GM21723 (cell line): ENCODE measurements around the gene APLP1.
A peak's percentile ranks its signal among the peaks of the same experiment; 100 is the strongest.
"Not testable (repeated sequence)": the region's sequence is repeated elsewhere in the genome, so short reads cannot be mapped to it uniquely, and the experiment has no call there.

ENCODE experiments used
- ATAC-seq: cut with Tn5 transposase; IDR thresholded peaks from one replicate; pipeline ENCODE4 v1.9.1; 2021; ENCODE audit warnings: mild to moderate bottlenecking, moderate library complexity; ENCODE audit not compliant: unreplicated experiment

APLP1 gene

DNA sequence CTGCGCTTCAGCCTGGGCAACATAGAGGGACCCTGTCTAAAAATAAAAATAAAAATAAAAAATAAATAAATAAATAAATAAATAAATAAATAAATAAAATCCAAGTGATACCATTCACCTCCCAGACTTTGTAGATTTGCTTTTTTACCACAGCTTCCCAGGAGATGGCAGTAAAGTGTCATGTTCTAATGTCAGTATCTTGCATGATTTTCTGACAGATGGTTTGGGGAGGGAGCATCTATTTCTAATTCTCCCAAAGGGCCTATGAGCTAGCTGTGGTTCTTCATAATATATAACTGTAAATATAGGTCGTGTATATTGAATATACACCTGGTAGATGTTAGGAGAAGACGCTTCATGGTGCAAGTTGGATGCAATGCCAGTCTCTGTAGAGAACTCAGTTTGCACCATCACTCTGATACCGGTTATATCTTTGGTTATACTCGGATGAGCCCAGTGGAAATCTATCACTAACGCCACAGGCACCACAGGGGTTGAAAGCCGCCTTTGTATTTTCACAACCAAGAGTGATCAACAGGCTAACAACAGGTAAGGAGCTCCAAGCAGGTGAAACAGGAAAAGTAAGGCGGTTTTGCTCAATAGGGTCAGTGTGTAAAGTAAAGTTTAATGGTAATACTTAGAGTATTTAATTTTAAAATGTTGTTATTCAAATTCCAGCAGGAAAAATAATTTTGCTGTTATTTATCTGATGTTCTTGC is 13.9 kb downstream of the APLP1 start:
- no peak for ATAC-seq

DNA sequence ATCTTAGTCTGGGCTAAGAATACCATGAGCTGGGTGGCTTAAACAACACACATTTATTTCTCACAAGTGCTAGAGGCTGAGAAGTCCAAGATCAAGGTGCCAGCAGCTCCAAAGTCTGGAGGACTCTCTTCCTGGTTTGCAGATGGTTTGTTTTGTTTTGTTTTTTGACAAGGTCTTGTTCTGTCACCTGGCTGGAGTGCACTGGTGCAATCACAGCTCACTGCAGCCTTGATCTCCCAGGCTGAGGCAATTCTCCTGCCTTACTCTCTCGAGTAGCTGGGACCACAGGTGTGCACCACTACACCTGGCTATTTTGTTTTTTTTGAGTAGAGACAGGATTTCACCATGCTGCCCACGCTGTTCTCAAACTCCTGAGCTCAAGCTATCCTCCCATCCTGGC is 15.5 kb downstream of the APLP1 start:
- no peak for ATAC-seq

DNA sequence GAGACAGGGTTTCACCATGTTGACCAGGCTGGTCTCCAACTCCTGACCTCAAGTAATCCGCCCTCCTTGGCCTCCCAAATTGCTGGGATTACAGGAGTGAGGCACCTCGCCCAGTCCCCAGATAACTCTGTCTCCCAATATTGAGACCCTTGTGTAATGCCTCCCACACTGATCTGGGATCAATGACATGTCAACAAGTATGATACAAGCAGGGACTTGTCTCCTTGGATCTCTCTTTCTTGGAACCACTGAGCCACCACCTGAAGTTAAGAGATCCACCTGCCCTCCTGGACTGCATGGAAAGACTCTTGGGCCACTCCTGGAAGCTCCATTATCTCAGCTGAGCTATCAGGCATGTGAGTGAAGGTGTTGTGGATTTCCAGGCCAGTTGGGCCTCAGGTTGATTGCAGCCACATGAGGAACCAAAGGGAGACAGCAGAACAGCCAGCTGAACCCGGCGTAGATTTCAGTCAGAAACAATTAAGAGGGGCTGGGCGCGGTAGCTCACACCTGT is 16.9 kb downstream of the APLP1 start:
- no peak for ATAC-seq

- ATAC-seq: no peak
Observed at GRCh38 chr19:35885904-35886303, 17.5 kb downstream of the APLP1 start.

DNA sequence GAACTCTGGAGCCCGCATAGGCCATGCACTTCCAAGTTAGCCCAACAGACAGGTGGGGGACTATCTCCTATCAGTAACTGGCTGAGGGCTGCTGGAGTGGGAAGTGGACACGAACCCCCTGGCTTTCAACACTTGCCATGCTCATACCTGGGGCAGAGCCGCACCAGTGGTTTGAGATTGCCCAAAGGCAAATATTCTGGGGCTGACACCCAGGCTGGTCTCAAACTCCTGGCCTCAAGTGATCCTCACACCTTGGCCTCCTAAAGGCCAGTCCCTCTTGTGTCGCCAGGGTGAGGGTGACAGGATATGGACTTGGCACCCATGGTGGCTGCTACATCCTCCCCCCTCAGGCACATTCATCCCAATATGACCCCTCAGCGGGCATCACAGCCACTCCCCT is 18.8 kb downstream of the APLP1 start:
- ATAC-seq: no peak

GRCh38 chr19:35888398-35888797 is 20.0 kb downstream of the APLP1 start:
- no peak for ATAC-seq

DNA sequence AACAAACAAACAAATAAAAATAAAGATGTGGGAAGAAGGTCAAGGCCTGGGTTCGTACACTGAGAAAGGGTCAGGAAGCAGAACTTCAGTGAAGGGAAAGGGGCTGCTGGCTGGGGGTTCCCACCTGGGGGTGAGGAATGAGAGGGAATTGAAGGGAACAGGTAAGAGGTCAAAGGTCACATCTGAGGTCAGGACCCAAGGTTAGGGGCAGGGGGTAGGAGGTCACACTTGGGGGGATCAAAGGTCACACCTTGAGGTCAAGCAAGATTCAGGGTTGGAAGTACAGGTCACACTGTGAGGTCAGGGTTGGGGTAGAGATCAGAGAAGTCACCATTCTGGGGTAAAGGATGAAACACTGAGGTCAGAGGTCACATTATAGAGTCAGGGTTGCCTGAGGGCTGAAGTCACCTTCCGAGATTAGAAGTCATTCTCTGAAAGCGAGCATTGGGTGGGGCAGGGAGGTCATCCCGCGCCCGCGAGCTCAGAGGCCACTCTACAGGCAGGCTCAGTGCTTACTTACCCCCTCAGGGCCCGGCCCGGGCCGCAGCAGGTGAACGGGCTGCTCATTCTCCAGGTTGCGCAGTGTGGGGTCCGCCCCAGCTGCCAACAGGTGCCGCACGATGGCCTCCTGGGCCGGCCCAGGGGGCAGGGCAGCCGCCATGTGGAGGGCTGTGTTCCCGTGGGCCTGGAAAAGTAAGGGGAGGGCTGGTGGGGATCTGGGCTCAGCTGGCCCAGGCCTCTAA is 21.2 kb downstream of the APLP1 start:
- ATAC-seq: no peak

GRCh38 chr19:35890113-35890650 is 21.8 kb downstream of the APLP1 start:
- ATAC-seq: no peak

GRCh38 chr19:35891819-35892218 is 23.4 kb downstream of the APLP1 start:
- ATAC-seq: not testable (repeated sequence)

GRCh38 chr19:35894342-35894741 is 26.0 kb downstream of the APLP1 start:
- no peak for ATAC-seq

DNA sequence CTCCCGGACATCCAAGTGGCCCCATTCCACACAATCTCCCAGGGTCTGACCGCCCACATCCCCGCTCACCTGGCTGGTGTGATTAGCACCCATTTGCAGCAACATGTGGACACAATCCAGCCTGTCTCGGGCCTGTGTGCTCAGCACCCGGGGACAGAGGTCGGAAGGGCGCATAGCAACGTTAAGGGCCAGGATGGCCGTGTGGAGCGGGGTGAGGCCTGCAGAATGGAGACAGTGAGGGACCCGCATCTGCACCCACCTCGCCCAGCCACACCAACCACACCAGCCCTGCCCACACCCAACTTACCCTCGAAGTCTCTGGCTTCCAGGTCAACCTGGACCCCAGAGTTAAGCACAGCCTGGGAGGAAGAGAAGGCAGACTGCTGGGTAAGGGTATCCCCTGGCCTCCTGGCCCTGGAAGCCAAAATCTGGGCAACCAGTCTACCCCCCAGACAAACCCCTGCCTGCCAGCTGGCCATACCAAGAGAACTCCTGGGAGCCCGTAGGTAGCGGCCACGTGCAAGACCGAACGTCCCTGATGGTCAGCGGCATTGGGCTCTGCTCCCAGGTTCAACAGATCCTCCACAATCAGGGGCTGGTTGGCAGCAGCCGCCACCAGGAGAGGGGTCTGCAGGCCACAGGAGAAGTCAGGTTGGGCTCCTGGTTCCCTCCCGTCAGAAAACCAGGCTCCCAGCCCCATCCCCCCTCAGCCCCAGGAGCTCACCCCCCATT is 27.7 kb downstream of the APLP1 start:
- ATAC-seq: no peak

- no peak for ATAC-seq
Observed at GRCh38 chr19:35896643-35897040, 28.3 kb downstream of the APLP1 start.

- ATAC-seq: no peak
Observed at GRCh38 chr19:35897706-35898451, 29.5 kb downstream of the APLP1 start.

DNA sequence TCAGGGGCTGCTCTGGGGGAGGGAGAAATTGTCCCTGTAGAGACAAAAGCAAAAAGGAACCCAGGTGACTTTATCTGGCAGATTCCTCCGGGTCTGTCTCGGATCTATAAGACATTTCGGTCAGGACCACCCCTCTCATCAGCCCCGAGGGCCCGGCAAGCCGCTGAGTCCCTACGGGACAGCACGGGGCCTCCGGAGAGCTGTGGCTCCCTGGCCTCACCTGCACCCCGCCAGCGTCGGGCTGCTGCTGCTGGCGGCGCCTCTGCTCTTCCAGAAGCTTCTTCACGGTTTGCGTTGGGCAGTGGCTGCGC is 30.1 kb downstream of the APLP1 start:
- no peak for ATAC-seq

DNA sequence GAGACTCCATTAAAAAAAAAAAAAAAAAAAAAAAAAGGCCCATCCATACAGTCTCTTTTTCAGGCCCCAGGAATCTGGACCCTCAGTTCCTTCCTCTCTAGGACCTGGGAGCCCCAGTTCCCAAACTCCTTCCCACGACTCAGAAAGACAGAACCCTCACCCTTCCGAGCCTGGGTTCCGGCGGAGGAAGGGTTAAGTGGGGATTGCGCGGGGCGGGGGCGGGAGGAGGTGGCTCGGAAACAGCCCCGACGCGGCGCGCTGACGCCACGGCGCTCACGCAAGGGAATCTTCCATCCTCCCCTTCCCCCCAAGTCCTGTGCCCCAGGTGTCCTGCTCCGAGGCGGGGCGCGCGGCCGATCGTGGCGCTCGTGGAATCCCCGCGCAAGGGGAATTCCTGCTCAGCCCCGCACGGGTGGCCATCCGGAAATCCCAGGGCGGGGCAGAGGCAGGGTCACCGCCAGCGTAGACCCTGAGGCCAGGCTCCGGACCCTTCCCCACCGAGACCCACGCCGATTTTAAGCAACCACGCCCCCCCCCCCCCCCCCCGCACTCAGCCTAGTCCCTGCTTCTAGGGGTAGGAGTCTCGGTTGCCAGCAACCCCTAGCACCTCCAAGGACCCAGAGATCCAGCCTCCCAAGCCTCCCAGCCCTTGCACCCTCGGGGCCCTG is 31.3 kb downstream of the APLP1 start:
- peak; percentile 35 for ATAC-seq

GRCh38 chr19:35901055-35901644 is 32.8 kb downstream of the APLP1 start:
- no peak for ATAC-seq

GRCh38 chr19:35901854-35902661 is 33.7 kb downstream of the APLP1 start, which contains the start of gene HCST:
Gene HCST (plus strand): TSS chr19:35902529. CDS start chr19:35902594, 65 bp downstream.
- ATAC-seq: no peak

- no peak for ATAC-seq
Observed at GRCh38 chr19:35902870-35903475, 34.6 kb downstream of the APLP1 start.
